Panc1 (cell line): ENCODE measurements around the gene GOLPH3. TPM values are rescaled to one million over a fixed set of nuclear protein-coding genes. Genes with fewer than 3 reads are reported as not detected.

Source experiments
- ATAC-seq: fragments of 200-7000 bp; cut with Tn5 transposase; 2 replicates; pipeline ENCODE4 v1.9.1; 2020; ENCODE audit warnings: mild to moderate bottlenecking, moderate library complexity
- BruUV-seq: library from RNA; stranded (reverse); fragments of 400-500 nt; replicated peaks from 2 replicates; lab custom pipeline; 2021; lab: Mats Ljungman, UMichigan
- CTCF ChIA-PET: fragments of 300-600 bp; sonication (Branson Sonifier 250); formaldehyde crosslinking; loops from one replicate; lab custom pipeline; 2022; ENCODE audit warnings: antibody characterized with exemption; lab: Charles Lee
- POLR2A ChIA-PET: fragments of 300-600 bp; sonication (Branson Sonifier 250); formaldehyde crosslinking; loops from one replicate; lab custom pipeline; 2022; ENCODE audit warnings: antibody characterized with exemption; lab: Charles Lee
- DNase-seq: peaks from one replicate; pipeline ENCODE4 v3.0.0-alpha.2; 2010; ENCODE audit warnings: low read depth, low spot score
- H3K27ac ChIP-seq: 2 replicates; pipeline ENCODE4 v1.5.1; 2011; ENCODE audit warnings: mild to moderate bottlenecking, low read length, inconsistent platforms
- H3K27me3 ChIP-seq: fragments of 200-500 bp; sonication (Bioruptor generic); 2 replicates; pipeline ENCODE4 v1.6.0; 2014; ENCODE audit warnings: low read length, inconsistent platforms; ENCODE audit not compliant: control insufficient read depth, insufficient read depth
- H3K36me3 ChIP-seq: fragments of 200-500 bp; sonication (Bioruptor generic); 2 replicates; pipeline ENCODE4 v1.5.1; 2014; ENCODE audit warnings: inconsistent platforms, mild to moderate bottlenecking, low read length, moderate library complexity; ENCODE audit not compliant: control insufficient read depth, insufficient read depth
- H3K4me1 ChIP-seq: 2 replicates; pipeline ENCODE4 v1.5.1; 2011; ENCODE audit warnings: inconsistent platforms, mild to moderate bottlenecking, low read length, moderate library complexity; ENCODE audit not compliant: control insufficient read depth, insufficient read depth
- H3K4me3 ChIP-seq, 2 experiments: 2 replicates each; pipeline ENCODE4 v1.5.1; 2011 to 2012; ENCODE audit warnings: low read depth in 2 of 2, low read length in 2 of 2, mild to moderate bottlenecking in 2 of 2, inconsistent platforms in 1 of 2, moderate library complexity in 1 of 2
- H3K9me3 ChIP-seq: fragments of 200-500 bp; sonication (Bioruptor generic); 2 replicates; pipeline ENCODE4 v1.5.1; 2014; ENCODE audit warnings: low read depth, mild to moderate bottlenecking, inconsistent platforms, low read length, moderate library complexity; ENCODE audit not compliant: control insufficient read depth, insufficient read depth
- POLR2AphosphoS5 ChIP-seq: IDR thresholded peaks from 2 replicates; pipeline ENCODE4 v1.6.1; 2012; ENCODE audit warnings: mild to moderate bottlenecking, low read depth, low read length, moderate library complexity
- REST ChIP-seq, 2 experiments: IDR thresholded peaks; 2 replicates each; pipeline ENCODE4 v1.6.1; 2011 to 2012; ENCODE audit warnings: low read depth in 2 of 2, control low read depth in 1 of 2, low read length in 1 of 2, mild to moderate bottlenecking in 1 of 2, moderate library complexity in 1 of 2; ENCODE audit not compliant: insufficient read depth in 1 of 2
- SIN3A ChIP-seq: IDR thresholded peaks from 2 replicates; pipeline ENCODE4 v1.6.1; 2012; ENCODE audit warnings: low read depth, mild to moderate bottlenecking, low read length, moderate library complexity, borderline replicate concordance; ENCODE audit not compliant: insufficient read depth
- TCF7L2 ChIP-seq: IDR thresholded peaks from 2 replicates; pipeline ENCODE4 v1.6.1; 2011; ENCODE audit warnings: mild to moderate bottlenecking, low read depth, low read length, inconsistent platforms
- in situ Hi-C: cut with HindIII; loops from 2 replicates; pipeline ENCODE4 v1.10.0; 2016; ENCODE audit warnings: low sequenced_read_pairs, low pct_unique_long_range_greater_than_20kb
- intact Hi-C: fragments of 100-400 bp; cut with micrococcal nuclease; formaldehyde crosslinking; loops from one replicate; pipeline ENCODE4 v1.10.0; 2022; ENCODE audit not compliant: unreplicated experiment
- total RNA-seq: library from RNA; stranded (reverse); gene quantifications from one replicate; pipeline ENCODE4 v1.2.1, GENCODE V29; 2021; ENCODE audit not compliant: unreplicated experiment
- TF ChIP-seq, protein P1 (sequence below): fragments of 450-650 bp; IDR thresholded peaks from 2 replicates; pipeline ENCODE4 v1.5.1; 2017; ENCODE audit warnings: mild to moderate bottlenecking

GOLPH3 gene
- total RNA-seq, 1 experiment from 2014 or later = 89.7 TPM

GRCh38 chr5:32127711-32128110, 46.4 kb downstream of the GOLPH3 start:
- Histone ChIP-seq H3K4me1 (no peaks in the 10 kb centered on the region), H3K4me3 (no peak overlapping the region), H3K9me3 (no peaks in the 10 kb centered on the region), H3K27me3 (no peaks in the 10 kb centered on the region), H3K36me3 (peaks cover 18% of the 10 kb centered on the region; the same call in 1 of the 2 replicates), H3K27ac (no peak overlapping the region)
- CTCF ChIA-PET = no interaction called here
- BruUV-seq = no TSS peak
- ATAC-seq (no peak), DNase-seq (no peak)
- intact Hi-C loops (no loop called here), in situ Hi-C loops (no loop called here)
- TF ChIP-seq SIN3A (no peak), REST (IDR thresholded peaks at IDR 0.05; ENCODE audit: insufficient read depth in 1 of 2, low read depth in 2 of 2, low read length in 1 of 2) (no peak), TCF7L2 (no peak), POLR2AphosphoS5 (no peak)
- TF ChIP-seq, protein P1, sequence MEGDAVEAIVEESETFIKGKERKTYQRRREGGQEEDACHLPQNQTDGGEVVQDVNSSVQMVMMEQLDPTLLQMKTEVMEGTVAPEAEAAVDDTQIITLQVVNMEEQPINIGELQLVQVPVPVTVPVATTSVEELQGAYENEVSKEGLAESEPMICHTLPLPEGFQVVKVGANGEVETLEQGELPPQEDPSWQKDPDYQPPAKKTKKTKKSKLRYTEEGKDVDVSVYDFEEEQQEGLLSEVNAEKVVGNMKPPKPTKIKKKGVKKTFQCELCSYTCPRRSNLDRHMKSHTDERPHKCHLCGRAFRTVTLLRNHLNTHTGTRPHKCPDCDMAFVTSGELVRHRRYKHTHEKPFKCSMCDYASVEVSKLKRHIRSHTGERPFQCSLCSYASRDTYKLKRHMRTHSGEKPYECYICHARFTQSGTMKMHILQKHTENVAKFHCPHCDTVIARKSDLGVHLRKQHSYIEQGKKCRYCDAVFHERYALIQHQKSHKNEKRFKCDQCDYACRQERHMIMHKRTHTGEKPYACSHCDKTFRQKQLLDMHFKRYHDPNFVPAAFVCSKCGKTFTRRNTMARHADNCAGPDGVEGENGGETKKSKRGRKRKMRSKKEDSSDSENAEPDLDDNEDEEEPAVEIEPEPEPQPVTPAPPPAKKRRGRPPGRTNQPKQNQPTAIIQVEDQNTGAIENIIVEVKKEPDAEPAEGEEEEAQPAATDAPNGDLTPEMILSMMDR = no peak
- POLR2A ChIA-PET = no interaction called here

DNA sequence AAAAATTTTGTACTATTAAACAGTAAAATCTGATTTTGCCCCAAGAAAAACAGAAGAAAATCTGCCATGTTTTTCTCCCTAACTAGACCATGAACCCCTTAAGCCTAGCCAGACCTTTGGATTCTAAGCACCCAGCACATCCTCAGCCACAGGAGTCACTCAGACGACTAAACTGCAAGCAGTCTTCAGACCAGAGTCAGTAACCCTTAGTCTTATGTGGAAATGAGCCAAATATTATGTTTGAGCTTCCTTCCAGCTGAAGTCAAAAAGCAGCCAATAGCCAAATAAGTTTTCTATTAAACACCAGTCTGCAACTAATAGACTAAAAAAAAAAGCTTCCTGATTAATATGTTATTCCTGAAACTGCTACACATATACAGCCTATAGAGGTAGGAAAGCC, 47.4 kb downstream of the GOLPH3 start:
- Histone ChIP-seq H3K27me3 (no peaks in the 10 kb centered on the region), H3K4me1 (no peaks in the 10 kb centered on the region), H3K36me3 (peaks cover 20% of the 10 kb centered on the region; the same call in 1 of the 2 replicates), H3K4me3 (no peak overlapping the region), H3K9me3 (no peaks in the 10 kb centered on the region), H3K27ac (no peak overlapping the region)
- in situ Hi-C loops (no loop called here), intact Hi-C loops (no loop called here)
- no peak for TF ChIP-seq SIN3A
- TF ChIP-seq, protein P1 = no peak
- no peak for TF ChIP-seq REST (IDR thresholded peaks at IDR 0.05; ENCODE audit: insufficient read depth in 1 of 2, low read depth in 2 of 2, low read length in 1 of 2)
- TF ChIP-seq TCF7L2 = no peak
- no peak for TF ChIP-seq POLR2AphosphoS5
- ChIA-PET CTCF (no interaction called here), POLR2A (no interaction called here)
- DNase-seq (no peak), ATAC-seq (no peak)
- BruUV-seq = no TSS peak
